GM13976 (cell line): ENCODE measurements around the gene SNED1.

Experiments used
- DNase-seq: peaks from one replicate; pipeline ENCODE4 v3.0.0; 2012; ENCODE audit warnings: low spot score
- in situ Hi-C: fragments of 300-500 bp; cut with MboI; formaldehyde crosslinking; loops from one replicate; pipeline ENCODE4 v1.12.0; 2022; ENCODE audit warnings: low sequenced_read_pairs, mixed read lengths, inconsistent platforms; ENCODE audit not compliant: unreplicated experiment
- TF ChIP-seq, protein P1 (sequence below): IDR thresholded peaks from 2 replicates; pipeline ENCODE4 v1.5.1; 2012; ENCODE audit warnings: borderline replicate concordance, mild to moderate bottlenecking; ENCODE audit not compliant: insufficient read depth; ENCODE audit errors: extremely low read depth, missing control alignments, control extremely low read depth

The SNED1 gene

DNA sequence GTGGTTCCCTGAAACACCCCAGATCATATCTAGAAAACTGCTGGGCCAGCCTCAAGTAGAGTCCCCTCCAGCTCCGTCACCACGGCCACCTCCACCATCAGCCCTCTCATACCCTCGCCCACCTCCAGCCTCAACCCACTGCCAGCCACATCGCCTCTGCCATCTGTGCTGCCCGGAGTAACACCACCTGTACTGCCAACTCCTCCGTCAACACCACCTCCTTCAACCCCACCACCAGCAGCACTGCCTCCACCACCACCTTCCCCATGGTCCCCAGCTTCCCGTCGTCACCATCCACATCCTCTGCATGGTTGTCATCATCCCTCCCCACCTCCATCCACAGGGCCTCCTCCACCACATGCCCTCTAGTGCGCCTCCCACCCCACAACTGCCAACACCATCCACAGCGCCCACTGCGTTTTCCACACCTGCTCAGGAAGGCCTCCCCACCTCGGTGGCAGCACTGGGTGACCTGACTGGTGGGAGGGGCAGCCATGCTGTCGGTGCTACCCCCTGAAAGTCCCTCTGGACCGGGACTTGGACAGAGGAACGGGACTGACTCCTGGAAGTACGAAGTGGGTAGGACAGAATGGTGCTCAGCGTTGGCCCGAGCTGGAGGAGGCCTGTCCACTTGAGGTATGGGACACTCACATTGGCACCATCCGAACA is 1.6 kb downstream of the SNED1 start:
- TF ChIP-seq, protein P1, sequence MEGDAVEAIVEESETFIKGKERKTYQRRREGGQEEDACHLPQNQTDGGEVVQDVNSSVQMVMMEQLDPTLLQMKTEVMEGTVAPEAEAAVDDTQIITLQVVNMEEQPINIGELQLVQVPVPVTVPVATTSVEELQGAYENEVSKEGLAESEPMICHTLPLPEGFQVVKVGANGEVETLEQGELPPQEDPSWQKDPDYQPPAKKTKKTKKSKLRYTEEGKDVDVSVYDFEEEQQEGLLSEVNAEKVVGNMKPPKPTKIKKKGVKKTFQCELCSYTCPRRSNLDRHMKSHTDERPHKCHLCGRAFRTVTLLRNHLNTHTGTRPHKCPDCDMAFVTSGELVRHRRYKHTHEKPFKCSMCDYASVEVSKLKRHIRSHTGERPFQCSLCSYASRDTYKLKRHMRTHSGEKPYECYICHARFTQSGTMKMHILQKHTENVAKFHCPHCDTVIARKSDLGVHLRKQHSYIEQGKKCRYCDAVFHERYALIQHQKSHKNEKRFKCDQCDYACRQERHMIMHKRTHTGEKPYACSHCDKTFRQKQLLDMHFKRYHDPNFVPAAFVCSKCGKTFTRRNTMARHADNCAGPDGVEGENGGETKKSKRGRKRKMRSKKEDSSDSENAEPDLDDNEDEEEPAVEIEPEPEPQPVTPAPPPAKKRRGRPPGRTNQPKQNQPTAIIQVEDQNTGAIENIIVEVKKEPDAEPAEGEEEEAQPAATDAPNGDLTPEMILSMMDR: no peak
- in situ Hi-C loops: no loop called here

DNA sequence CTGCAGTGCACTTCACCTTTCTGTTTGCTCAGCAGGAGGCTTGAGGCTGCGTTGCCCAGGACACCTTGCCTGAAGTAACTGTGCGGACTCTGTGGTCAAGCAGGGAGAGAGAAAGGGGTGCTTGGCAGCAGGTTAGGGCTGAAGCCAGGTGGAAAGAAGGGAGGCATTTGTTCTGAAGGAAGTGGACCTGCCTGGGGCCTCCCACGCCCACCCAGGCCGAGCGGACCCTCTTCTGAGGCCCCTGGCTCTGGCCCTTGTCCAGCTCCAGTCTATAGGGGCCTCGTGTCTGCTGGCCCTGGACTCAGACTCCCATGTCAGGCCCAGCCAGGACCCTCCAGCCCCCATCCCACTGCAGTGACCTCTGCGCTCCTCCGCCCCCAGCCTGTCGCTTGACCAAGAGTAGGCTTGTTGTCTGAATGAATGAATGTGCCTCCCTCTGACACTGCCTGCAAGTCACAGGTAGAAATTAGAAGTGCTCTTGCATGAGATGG is 2.5 kb downstream of the SNED1 start:
- DNase-seq: no peak
- in situ Hi-C loops: no loop called here
- TF ChIP-seq, protein P1: no peak

More for the DNA sequence above, 1.6 kb downstream of the SNED1 start:
- DNase-seq: no peak

GRCh38 chr2:241001413-241002274 is 3.2 kb downstream of the SNED1 start:
- TF ChIP-seq, protein P1: no peak
- DNase-seq: no peak
- in situ Hi-C loops: no loop called here

GRCh38 chr2:241002275-241003046 is 4.0 kb downstream of the SNED1 start:
- TF ChIP-seq, protein P1: no peak
- in situ Hi-C loops: no loop called here
- no peak for DNase-seq

DNA sequence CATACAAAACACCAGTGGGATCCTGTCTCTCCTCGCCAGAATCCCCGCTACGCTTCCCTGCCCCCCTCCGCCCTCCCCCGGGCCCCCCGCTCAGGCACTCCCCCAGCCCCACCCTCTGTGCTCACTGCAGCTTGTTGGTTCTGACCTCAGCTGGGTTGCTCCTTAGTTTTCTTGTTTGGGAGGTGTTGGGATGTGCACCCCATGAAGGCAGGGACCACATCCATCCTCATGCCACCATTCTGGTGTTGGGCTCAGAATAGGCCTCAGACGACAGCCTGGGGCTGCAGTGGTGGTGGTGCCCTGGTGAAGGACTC is 4.6 kb downstream of the SNED1 start:
- in situ Hi-C loops: no loop called here
- TF ChIP-seq, protein P1: no peak
- no peak for DNase-seq

- in situ Hi-C loops: no loop called here
- TF ChIP-seq, protein P1: no peak
- DNase-seq: no peak
These were observed 5.0 kb downstream of the SNED1 start for GRCh38 chr2:241003369-241003768.
